Measurements from ENCODE around the gene OXA1L. TPM values are rescaled to one million over a fixed set of nuclear protein-coding genes. Genes with fewer than 3 reads are reported as not detected.
A peak's percentile ranks its signal among the peaks of the same experiment; 100 is the strongest.
"Not testable (repeated sequence)": the region's sequence is repeated elsewhere in the genome, so short reads cannot be mapped to it uniquely, and the experiment has no call there.

Gene OXA1L
- total RNA-seq: 128 TPM

DNA sequence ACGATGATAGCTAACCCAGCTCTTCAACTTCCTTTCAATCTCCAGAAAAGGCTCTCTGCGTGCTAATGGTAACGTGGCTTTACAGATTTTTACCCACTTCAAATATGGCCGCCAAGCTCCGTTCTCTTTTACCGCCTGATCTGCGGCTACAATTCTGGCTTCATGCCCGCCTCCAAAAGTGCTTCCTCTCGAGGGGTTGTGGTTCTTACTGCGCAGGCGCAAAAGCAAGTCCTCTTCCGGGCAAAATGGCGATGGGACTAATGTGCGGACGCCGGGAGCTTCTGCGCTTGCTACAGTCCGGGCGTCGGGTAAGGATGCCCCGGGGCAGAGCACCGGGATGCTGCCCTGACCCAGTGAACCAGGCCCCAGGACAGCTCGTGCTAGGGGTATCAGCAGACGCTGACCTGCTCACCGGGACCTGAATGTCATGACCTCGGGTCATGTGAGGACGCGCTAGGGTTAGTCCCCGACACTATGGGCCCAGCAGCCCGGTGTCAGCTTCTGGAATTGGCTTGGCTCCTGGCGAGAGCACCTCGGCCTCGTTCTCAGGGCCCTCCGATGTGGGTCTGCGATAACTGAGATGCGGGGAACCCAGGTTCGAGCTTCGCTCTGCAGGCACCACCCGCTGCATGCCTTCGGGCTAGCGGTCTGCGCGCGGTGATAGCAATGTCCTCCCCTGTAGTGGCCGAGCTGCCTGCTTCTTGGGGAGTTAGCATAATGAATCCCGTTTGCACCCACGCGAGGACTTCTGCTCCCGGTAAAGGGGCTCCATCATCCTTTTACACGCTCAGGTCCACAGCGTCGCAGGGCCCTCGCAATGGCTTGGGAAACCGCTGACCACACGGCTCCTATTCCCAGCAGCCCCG is at the start of gene OXA1L:
TSS of gene OXA1L (plus strand) at position 232 of the 866 bp plus-strand sequence. CDS start at position 246, 14 bp downstream.
- Histone ChIP-seq H3K4me1 (ENCODE audit: insufficient read depth, low read length) (peaks cover 24% of the 10 kb centered on the region), H3K27me3 (ENCODE audit: insufficient read depth, low read length) (no peaks in the 10 kb centered on the region), H3K9me3 (ENCODE audit: low read depth, low read length) (peaks cover 3% of the 10 kb centered on the region), H3K4me3 (ENCODE audit: low read length) (peak within 1 kb of the TSS; percentile 100)

DNA sequence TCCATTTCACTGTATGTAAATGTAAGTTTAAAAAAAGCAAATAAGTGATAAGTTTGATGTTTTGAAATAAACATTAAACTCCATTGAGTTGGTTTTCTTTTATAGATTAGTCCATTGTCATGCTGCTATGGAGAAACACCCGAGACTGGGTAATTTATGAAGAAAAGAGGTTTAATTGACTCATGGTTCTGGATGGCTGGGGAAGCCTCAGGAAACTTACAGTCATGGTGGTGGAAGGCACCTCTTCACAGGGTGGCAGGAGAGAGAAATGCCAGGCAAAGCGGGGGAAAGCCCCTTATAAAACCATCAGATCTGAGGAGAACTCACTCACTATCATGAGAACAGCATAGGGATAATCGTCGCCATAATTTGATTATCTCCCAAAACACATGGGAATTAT is 48.4 kb upstream of the OXA1L start:
- Histone ChIP-seq H3K9me3 (ENCODE audit: low read depth, low read length) (no peaks in the 10 kb centered on the region), H3K27me3 (ENCODE audit: insufficient read depth, low read length) (peaks cover 2% of the 10 kb centered on the region), H3K4me3 (ENCODE audit: low read length) (no peak overlapping the region), H3K4me1 (ENCODE audit: insufficient read depth, low read length) (peaks cover 5% of the 10 kb centered on the region)

GRCh38 chr14:22721213-22721612 is 45.3 kb upstream of the OXA1L start:
- Histone ChIP-seq H3K27me3 (ENCODE audit: insufficient read depth, low read length) (peaks cover 2% of the 10 kb centered on the region), H3K4me1 (ENCODE audit: insufficient read depth, low read length) (no peaks in the 10 kb centered on the region), H3K9me3 (ENCODE audit: low read depth, low read length) (no peaks in the 10 kb centered on the region), H3K4me3 (ENCODE audit: low read length) (no peak overlapping the region)

DNA sequence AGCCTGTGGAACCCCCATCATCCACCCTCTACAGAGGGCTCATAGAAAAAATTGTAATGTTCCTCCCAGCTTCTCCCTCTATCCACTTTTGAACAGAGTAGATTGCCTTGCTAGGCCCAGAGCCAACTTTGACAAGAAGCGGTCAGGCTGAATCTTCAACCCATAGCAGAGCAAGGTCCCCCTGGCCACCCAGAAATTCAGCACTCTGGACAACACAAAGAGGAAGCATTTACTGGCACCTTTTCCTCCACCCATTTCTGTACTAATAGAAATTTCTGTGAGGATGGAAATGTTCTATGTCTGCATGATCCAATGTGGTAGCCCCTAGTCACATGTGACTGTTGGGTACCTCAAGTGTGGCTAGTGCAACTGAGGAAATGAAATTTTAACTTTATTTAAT is 42.7 kb upstream of the OXA1L start:
- H3K4me3 ChIP-seq (ENCODE audit: low read length): no peak overlapping the region
- H3K9me3 ChIP-seq (ENCODE audit: low read depth, low read length): no peaks in the 10 kb centered on the region
- no peaks in the 10 kb centered on the region for H3K4me1 ChIP-seq (ENCODE audit: insufficient read depth, low read length)
- peaks cover 2% of the 10 kb centered on the region for H3K27me3 ChIP-seq (ENCODE audit: insufficient read depth, low read length)

DNA sequence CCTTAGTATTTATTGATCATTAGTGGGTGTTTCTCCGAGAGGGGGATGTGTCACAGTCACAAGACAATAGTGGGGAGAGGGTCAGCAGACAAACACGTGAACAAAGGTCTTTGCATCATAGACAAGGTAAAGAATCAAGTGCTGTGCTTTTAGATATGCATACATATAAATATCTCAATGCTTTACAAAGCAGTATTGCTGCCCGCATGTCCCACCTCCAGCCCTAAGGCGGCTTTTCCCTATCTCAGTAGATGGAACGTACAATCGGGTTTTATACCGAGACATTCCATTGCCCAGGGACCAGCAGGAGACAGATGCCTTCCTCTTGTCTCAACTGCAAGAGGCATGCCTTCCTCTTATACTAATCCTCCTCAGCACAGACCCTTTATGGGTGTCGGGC is 41.6 kb upstream of the OXA1L start:
- H3K4me3 ChIP-seq (ENCODE audit: low read length); H3K27me3 ChIP-seq (ENCODE audit: insufficient read depth, low read length); H3K4me1 ChIP-seq (ENCODE audit: insufficient read depth, low read length); H3K9me3 ChIP-seq (ENCODE audit: low read depth, low read length): not testable (repeated sequence)

DNA sequence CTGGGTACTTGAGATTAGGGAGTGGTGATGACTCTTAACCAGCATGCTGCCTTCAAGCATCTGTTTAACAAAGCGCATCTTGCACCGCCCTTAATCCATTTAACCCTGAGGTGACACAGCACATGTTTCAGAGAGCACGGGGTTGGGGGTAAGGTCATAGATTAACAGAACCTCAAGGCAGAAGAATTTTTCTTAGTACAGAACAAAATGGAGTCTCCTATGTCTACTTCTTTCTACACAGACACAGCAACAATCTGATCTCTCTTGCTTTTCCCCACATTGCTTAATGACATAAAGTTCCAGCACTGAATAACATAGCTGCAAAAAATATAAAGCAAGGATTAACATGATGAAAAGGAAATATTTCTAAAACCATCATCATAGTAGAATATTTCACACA is 41.1 kb upstream of the OXA1L start:
- H3K4me3 ChIP-seq (ENCODE audit: low read length); H3K4me1 ChIP-seq (ENCODE audit: insufficient read depth, low read length); H3K9me3 ChIP-seq (ENCODE audit: low read depth, low read length); H3K27me3 ChIP-seq (ENCODE audit: insufficient read depth, low read length): not testable (repeated sequence)

DNA sequence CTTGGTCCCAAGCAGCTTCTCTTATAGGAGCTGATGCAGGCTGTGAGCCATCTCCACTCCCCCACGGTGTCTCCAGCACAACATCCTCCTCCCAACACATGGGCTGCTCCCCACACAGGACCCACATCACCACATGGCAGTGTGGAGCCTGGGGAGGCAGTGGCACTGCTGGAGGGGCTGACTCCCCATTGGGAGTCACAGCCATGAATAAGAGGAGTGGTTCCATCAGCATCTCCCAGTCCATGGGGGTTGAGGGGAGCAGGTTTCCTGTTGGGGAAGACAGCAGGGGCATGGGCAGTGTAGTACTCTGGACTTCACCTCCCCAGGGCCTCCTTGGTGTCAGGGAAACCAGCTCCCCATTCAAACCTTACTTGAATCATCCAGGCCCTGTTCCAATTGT is 40.5 kb upstream of the OXA1L start:
- no peaks in the 10 kb centered on the region for H3K4me1 ChIP-seq (ENCODE audit: insufficient read depth, low read length)
- H3K9me3 ChIP-seq (ENCODE audit: low read depth, low read length): no peaks in the 10 kb centered on the region
- no peak overlapping the region for H3K4me3 ChIP-seq (ENCODE audit: low read length)
- H3K27me3 ChIP-seq (ENCODE audit: insufficient read depth, low read length): no peaks in the 10 kb centered on the region

DNA sequence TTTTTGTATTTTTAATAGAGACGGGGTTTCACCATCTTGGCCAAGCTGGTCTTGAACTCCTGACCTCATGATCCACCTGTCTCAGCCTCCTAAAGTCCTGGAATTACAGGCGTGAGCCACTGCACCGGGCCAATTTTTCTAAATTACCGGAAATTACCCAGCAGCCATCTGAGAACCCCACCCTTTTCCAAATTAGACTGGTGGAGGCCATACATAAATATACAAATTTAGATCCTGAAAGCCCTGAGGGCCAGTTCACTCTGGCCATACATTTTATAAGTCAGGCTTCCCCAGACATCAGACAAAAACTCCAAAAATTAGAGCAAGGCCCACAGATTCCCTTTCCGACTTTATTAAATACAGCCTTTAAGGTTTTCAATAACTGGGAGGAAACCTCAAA is 34.4 kb upstream of the OXA1L start:
- H3K9me3 ChIP-seq (ENCODE audit: low read depth, low read length); H3K27me3 ChIP-seq (ENCODE audit: insufficient read depth, low read length); H3K4me1 ChIP-seq (ENCODE audit: insufficient read depth, low read length); H3K4me3 ChIP-seq (ENCODE audit: low read length): not testable (repeated sequence)

DNA sequence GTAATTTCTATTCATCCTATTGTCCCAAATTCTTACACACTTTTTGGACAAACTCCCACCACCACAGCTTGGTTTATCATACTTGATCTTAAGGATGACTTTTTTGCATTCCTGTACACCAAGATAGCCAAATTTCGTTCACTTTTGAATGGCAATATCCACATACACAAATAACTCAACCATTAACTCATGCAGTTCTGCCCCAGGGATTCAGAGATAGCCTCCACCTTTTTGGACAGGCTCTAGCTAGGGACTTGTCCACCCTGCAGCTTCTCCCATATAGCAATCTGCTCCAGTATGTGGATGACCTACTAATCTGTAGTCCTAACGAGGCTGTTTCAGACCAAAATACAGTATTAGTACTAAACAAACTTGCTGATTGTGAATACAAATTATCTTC is 32.7 kb upstream of the OXA1L start:
- H3K4me3 ChIP-seq (ENCODE audit: low read length): no peak overlapping the region
- no peaks in the 10 kb centered on the region for H3K27me3 ChIP-seq (ENCODE audit: insufficient read depth, low read length)
- H3K4me1 ChIP-seq (ENCODE audit: insufficient read depth, low read length): no peaks in the 10 kb centered on the region
- no peaks in the 10 kb centered on the region for H3K9me3 ChIP-seq (ENCODE audit: low read depth, low read length)

DNA sequence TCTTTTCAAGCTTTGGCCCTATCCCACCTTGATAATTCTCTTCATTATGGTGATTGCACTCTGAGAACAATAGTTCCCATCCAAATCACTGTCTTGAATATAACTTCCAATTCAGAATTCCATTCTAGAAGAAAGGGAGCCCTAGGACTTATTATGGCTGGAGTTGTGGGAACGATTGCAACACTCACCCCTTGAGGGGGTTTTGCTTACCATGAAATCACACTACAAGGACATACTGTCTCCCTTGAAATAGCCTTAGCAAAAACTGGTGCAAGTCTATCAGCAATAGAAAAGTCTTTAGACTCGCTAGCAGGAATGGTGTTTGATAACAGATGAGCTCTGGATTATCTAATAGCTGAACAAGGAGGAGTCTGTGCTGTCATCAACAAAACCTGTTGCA is 31.4 kb upstream of the OXA1L start:
- H3K27me3 ChIP-seq (ENCODE audit: insufficient read depth, low read length): no peaks in the 10 kb centered on the region
- no peak overlapping the region for H3K4me3 ChIP-seq (ENCODE audit: low read length)
- no peaks in the 10 kb centered on the region for H3K9me3 ChIP-seq (ENCODE audit: low read depth, low read length)
- H3K4me1 ChIP-seq (ENCODE audit: insufficient read depth, low read length): no peaks in the 10 kb centered on the region

- not testable (repeated sequence) for H3K27me3 ChIP-seq (ENCODE audit: insufficient read depth, low read length); H3K9me3 ChIP-seq (ENCODE audit: low read depth, low read length); H3K4me1 ChIP-seq (ENCODE audit: insufficient read depth, low read length); H3K4me3 ChIP-seq (ENCODE audit: low read length)
Measured at GRCh38 chr14:22736384-22736783, 30.1 kb upstream of the OXA1L start.

DNA sequence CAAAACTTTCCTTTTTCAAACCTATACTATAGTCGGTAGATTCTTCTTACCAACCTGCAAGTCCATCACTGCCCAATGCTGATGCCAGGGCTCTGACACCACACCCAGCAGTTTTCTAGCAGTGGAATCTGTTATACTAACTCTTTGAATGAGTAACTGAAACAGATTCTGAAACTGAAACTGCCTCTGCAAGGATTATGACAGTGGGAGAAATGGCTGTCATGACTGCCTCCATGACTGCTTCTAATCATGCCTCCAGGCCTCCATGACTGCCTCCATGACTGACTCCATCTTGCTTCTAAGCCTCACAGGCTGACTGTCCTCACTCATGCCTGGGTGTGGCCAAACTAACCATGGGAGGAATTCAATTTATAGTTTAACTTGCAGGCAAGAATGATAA is 29.4 kb upstream of the OXA1L start:
- Histone ChIP-seq H3K4me3 (ENCODE audit: low read length) (no peak overlapping the region), H3K27me3 (ENCODE audit: insufficient read depth, low read length) (no peaks in the 10 kb centered on the region), H3K4me1 (ENCODE audit: insufficient read depth, low read length) (no peaks in the 10 kb centered on the region), H3K9me3 (ENCODE audit: low read depth, low read length) (no peaks in the 10 kb centered on the region)

DNA sequence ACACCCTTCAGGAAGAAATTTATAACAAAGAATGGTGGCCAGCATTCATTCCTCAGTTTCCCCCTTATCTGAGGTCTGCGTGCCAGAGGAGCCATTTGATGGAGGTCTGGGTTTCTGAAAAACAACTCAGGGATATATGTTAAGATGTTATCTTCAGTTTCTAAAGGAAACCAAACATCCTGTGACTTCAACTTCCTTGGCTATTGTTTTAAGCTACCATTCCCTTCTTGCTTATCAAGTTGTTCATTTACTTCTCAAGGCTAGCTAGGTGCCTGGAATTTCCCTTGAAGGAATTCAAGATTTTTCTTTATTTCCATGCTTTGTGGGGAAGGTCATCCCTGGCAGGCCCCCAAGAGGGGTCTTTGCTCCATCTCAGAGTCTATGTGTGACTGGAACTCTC is 27.1 kb upstream of the OXA1L start:
- no peak overlapping the region for H3K4me3 ChIP-seq (ENCODE audit: low read length)
- no peaks in the 10 kb centered on the region for H3K9me3 ChIP-seq (ENCODE audit: low read depth, low read length)
- H3K27me3 ChIP-seq (ENCODE audit: insufficient read depth, low read length): peaks cover 5% of the 10 kb centered on the region
- no peaks in the 10 kb centered on the region for H3K4me1 ChIP-seq (ENCODE audit: insufficient read depth, low read length)

DNA sequence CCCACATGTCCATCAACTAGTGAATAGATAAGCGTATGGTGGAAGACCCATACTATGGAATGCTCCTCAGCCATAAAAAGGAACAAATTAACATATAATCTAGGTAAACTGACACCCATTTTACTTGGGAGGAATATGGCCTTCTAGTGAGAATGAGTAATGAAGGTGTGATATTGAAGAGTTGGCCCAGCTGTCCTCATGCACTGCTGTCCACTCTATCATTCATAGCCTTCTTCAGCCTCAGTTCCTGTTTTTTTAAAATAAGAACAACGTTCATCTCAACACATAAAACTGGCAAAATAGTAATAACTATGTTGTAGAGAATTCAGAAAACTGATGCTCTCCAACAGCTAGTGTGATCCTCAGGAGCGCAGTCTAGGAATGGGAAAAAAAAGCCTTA is 26.5 kb upstream of the OXA1L start:
- H3K9me3 ChIP-seq (ENCODE audit: low read depth, low read length): no peaks in the 10 kb centered on the region

GRCh38 chr14:22747769-22748168 is 18.7 kb upstream of the OXA1L start:
- Histone ChIP-seq H3K9me3 (ENCODE audit: low read depth, low read length) (no peaks in the 10 kb centered on the region), H3K27me3 (ENCODE audit: insufficient read depth, low read length) (peaks cover 2% of the 10 kb centered on the region), H3K4me3 (ENCODE audit: low read length) (no peak overlapping the region), H3K4me1 (ENCODE audit: insufficient read depth, low read length) (peaks cover 24% of the 10 kb centered on the region)

More for the DNA sequence above, 26.5 kb upstream of the OXA1L start:
- peaks cover 5% of the 10 kb centered on the region for H3K27me3 ChIP-seq (ENCODE audit: insufficient read depth, low read length)
- H3K4me1 ChIP-seq (ENCODE audit: insufficient read depth, low read length): no peaks in the 10 kb centered on the region
- H3K4me3 ChIP-seq (ENCODE audit: low read length): no peak overlapping the region

GRCh38 chr14:22748206-22748605 is 18.3 kb upstream of the OXA1L start:
- Histone ChIP-seq H3K4me1 (ENCODE audit: insufficient read depth, low read length) (peaks cover 25% of the 10 kb centered on the region), H3K27me3 (ENCODE audit: insufficient read depth, low read length) (no peaks in the 10 kb centered on the region), H3K4me3 (ENCODE audit: low read length) (no peak overlapping the region), H3K9me3 (ENCODE audit: low read depth, low read length) (no peaks in the 10 kb centered on the region)
